ENCODE results near the gene NRG2. TPM values are rescaled to one million over a fixed set of nuclear protein-coding genes. Genes with fewer than 3 reads are reported as not detected.

Gene NRG2
- total and polyA plus RNA-seq, 9 donors: 2.6 to 32.6 (median 19.3) TPM

DNA sequence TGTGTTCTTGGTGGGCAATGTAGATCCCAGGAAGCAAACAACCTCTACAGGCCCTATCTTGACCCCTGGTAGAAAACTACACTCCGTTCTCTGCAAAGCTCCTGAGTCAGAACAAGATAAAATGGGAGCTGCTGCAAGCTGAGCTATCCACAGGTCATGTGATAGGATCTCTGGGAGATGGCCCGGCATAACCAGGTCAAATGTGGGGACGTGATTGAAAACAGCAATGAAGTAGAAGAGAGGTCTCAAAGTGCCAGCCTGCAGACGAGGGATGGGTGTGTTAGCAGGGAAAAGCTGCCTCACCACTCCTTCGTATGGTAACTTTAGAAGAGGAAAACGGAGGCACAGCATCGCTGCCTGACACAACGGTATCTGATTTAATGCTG lies 25.0 kb downstream of the NRG2 start:
- Histone ChIP-seq H3K27me3 (no peaks in the 10 kb centered on the region), H3K36me3 (no peaks in the 10 kb centered on the region), H3K27ac (no peak overlapping the region), H3K4me3 (no peak overlapping the region), H3K9me3 (no peaks in the 10 kb centered on the region), H3K4me1 (ENCODE audit: insufficient read depth) (peaks cover 20% of the 10 kb centered on the region)
- intact Hi-C loops (cut with DNase I): no loop called here
- 90 to 94% (median 92%) methylated on average over 8 of the region's 8 CpGs for WGBS, 3 donors
- DNase-seq: no peak
- no peak for TF ChIP-seq EP300 (IDR thresholded peaks at IDR 0.05)
- no peak for TF ChIP-seq CTCF (IDR thresholded peaks at IDR 0.05)
- TF ChIP-seq POLR2A (IDR thresholded peaks at IDR 0.05): no peak

DNA sequence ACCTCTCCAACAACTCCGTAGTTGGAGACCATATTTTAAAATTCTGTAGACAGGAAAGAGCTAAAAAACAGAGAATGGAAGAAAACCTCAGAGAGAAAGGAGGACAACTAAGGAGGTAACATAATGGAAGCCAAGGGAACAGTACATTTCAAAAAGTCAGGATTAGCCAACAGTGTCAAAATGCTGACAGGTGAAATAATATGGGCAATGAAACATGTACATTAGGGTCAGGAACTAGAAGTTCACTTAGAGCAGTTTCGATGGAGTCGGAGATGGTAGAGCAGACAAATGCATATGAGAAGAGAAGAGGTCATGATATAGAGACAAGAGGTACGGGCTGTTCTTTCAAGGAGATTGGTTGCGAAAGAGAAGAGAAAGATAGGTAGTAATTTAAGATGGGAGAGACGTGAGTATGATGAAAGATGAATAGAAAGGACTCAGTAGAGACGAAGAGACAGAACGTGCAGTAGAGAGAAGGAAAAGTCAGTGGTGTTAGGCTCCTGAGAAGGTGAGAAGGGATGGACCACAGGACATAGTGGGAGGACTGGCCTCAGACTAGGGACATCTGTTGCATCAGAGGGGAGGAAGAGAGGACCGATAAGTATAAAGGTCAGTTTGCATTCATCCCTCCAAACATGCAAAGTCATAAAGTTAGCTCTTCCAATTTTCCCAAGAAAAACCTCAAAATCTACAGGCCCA lies 25.6 kb downstream of the NRG2 start:
- Histone ChIP-seq H3K27ac (no peak overlapping the region), H3K36me3 (no peaks in the 10 kb centered on the region), H3K4me1 (ENCODE audit: insufficient read depth) (peaks cover 20% of the 10 kb centered on the region), H3K4me3 (no peak overlapping the region), H3K27me3 (no peaks in the 10 kb centered on the region), H3K9me3 (no peaks in the 10 kb centered on the region)
- 81 to 93% (median 84%) methylated on average over 9 of the region's 9 CpGs for WGBS, 3 donors
- no peak for DNase-seq
- intact Hi-C loops (cut with DNase I): no loop called here
- TF ChIP-seq CTCF (IDR thresholded peaks at IDR 0.05) (no peak), POLR2A (IDR thresholded peaks at IDR 0.05) (no peak), EP300 (IDR thresholded peaks at IDR 0.05) (no peak)

GRCh38 chr5:140015706-140016105 lies 27.4 kb downstream of the NRG2 start:
- H3K4me1 ChIP-seq (ENCODE audit: insufficient read depth): peaks cover 14% of the 10 kb centered on the region
- H3K9me3 ChIP-seq: no peaks in the 10 kb centered on the region
- H3K36me3 ChIP-seq: no peaks in the 10 kb centered on the region
- 91 to 95% (median 93%) methylated on average over 5 of the region's 5 CpGs for WGBS, 3 donors
- intact Hi-C loops (cut with DNase I): no loop called here
- H3K4me3 ChIP-seq: no peak overlapping the region
- DNase-seq: no peak
- H3K27me3 ChIP-seq: no peaks in the 10 kb centered on the region
- TF ChIP-seq CTCF (IDR thresholded peaks at IDR 0.05) (no peak), POLR2A (IDR thresholded peaks at IDR 0.05) (no peak), EP300 (IDR thresholded peaks at IDR 0.05) (no peak)
- H3K27ac ChIP-seq: no peak overlapping the region

GRCh38 chr5:140014751-140015150 lies 28.3 kb downstream of the NRG2 start:
- H3K27ac ChIP-seq: no peak overlapping the region
- peaks cover 13% of the 10 kb centered on the region for H3K4me1 ChIP-seq (ENCODE audit: insufficient read depth)
- H3K36me3 ChIP-seq: no peaks in the 10 kb centered on the region
- DNase-seq: no peak
- intact Hi-C loops (cut with DNase I): no loop called here
- 91 to 97% (median 95%) methylated on average over 2 of the region's 2 CpGs for WGBS, 3 donors
- TF ChIP-seq CTCF (IDR thresholded peaks at IDR 0.05): no peak
- no peak for TF ChIP-seq POLR2A (IDR thresholded peaks at IDR 0.05)
- no peaks in the 10 kb centered on the region for H3K27me3 ChIP-seq
- no peak overlapping the region for H3K4me3 ChIP-seq
- no peaks in the 10 kb centered on the region for H3K9me3 ChIP-seq

All from ovary (tissue), 9 donors.